Transverse colon (tissue), 4 donors: ENCODE measurements around the gene HOXC5.

Source experiments
- EP300 ChIP-seq: sonication (generic); formaldehyde crosslinking; IDR thresholded peaks from one replicate; pipeline ENCODE4 v1.6.1; 2017; ENCODE audit warnings: antibody characterized with exemption, low read depth
- POLR2A ChIP-seq: fragments of 450-650 bp; IDR thresholded peaks from one replicate; pipeline ENCODE4 v1.6.1; 2016; ENCODE audit warnings: antibody characterized with exemption, mild to moderate bottlenecking, moderate library complexity
- POLR2AphosphoS5 ChIP-seq, 3 donors: sonication (generic); formaldehyde crosslinking; IDR thresholded peaks; one replicate each; pipeline ENCODE4 v1.6.1; 2016; ENCODE audit warnings: antibody characterized with exemption in 3 of 3
- TF ChIP-seq, protein P1 (sequence below), 5 experiments: fragments of 200-600 bp in 3 of 5; fragments of 450-650 bp in 2 of 5; sonication (generic) in 3 of 5; IDR thresholded peaks; 1 replicate in 2 of 5; 2 replicates in 3 of 5; pipeline ENCODE4 v1.5.1; 2016 to 2017; ENCODE audit warnings: antibody characterized with exemption in 5 of 5, inconsistent platforms in 3 of 5, mild to moderate bottlenecking in 2 of 5, moderate library complexity in 1 of 5

DNA sequence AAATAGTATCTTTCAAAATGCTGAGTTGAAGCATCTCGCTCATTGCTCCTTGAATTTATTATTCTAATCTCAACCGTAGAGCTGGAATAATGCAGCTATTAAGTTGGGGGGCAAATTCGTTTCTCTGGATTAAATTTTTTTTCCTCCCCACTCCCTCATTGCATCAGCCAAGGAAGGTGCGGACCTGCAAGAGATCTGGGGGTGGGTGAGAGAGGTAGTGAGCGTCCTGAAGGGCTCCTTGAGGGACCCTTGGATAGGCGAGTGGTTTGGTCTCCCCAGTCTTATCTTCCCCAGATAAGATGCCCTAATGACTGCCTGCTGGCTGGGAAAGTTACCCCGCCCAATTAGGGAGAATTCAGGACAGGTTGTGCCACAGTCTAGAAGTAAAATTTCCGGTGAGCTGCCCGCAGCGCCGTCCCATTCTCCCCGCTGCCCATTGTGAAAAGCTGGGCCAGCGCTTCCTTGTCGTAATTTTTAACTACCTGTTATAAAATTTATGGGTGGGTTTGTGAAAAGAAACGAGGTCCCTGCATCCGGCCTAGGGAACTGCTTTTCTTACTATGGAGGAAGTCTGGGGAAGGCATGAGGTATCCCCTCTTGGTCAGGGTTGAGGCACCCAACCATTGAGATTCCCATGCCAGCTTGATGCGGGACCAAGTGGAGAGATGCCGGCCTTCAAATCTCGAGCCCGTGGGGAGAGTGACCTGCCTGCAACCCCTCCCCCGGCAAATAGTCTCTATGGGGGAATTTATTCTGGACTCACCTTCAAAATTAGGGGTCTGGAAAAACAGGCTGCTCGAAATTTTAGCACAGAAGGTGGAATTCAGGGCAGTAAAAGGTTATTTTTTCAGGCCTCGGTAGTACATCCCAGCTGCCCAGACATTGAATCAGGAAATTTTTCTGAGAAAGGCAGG lies 17.6 kb upstream of the HOXC5 start:
- TF ChIP-seq, protein P1, sequence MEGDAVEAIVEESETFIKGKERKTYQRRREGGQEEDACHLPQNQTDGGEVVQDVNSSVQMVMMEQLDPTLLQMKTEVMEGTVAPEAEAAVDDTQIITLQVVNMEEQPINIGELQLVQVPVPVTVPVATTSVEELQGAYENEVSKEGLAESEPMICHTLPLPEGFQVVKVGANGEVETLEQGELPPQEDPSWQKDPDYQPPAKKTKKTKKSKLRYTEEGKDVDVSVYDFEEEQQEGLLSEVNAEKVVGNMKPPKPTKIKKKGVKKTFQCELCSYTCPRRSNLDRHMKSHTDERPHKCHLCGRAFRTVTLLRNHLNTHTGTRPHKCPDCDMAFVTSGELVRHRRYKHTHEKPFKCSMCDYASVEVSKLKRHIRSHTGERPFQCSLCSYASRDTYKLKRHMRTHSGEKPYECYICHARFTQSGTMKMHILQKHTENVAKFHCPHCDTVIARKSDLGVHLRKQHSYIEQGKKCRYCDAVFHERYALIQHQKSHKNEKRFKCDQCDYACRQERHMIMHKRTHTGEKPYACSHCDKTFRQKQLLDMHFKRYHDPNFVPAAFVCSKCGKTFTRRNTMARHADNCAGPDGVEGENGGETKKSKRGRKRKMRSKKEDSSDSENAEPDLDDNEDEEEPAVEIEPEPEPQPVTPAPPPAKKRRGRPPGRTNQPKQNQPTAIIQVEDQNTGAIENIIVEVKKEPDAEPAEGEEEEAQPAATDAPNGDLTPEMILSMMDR (IDR thresholded peaks at IDR 0.05), result no peak
- no peak for TF ChIP-seq POLR2AphosphoS5 (IDR thresholded peaks at IDR 0.05)
- no peak for TF ChIP-seq POLR2A
- no peak for TF ChIP-seq EP300
